Nucleus accumbens (tissue), 56 donors: Measurements from ENCODE around the gene MX1.

ENCODE experiments used
- DNase-seq, 56 donors: peaks; one replicate each; lab custom pipeline; 2025; lab: John Stamatoyannopoulos, UW

Gene MX1

GRCh38 chr21:41483415-41483814, 57.4 kb downstream of the MX1 start:
- no peak for DNase-seq

GRCh38 chr21:41483973-41484372, 57.9 kb downstream of the MX1 start:
- no peak for DNase-seq

GRCh38 chr21:41487082-41487481, 61.0 kb downstream of the MX1 start:
- no peak for DNase-seq

- no peak for DNase-seq
Observed at GRCh38 chr21:41488080-41488479, 62.0 kb downstream of the MX1 start.

- DNase-seq, result no peak
Observed at GRCh38 chr21:41489329-41489728, 63.3 kb downstream of the MX1 start.

- DNase-seq, result no peak
Observed at GRCh38 chr21:41490330-41490729, 64.3 kb downstream of the MX1 start.

- no peak for DNase-seq
Observed at GRCh38 chr21:41491412-41491811, 65.4 kb downstream of the MX1 start.

GRCh38 chr21:41494242-41494641, 68.2 kb downstream of the MX1 start:
- no peak for DNase-seq

- DNase-seq, result no peak
Observed at GRCh38 chr21:41497008-41497407, 71.0 kb downstream of the MX1 start.

- no peak for DNase-seq
Observed at GRCh38 chr21:41497788-41498187, 71.7 kb downstream of the MX1 start.

- DNase-seq, result no peak
Observed at GRCh38 chr21:41499920-41500319, 73.9 kb downstream of the MX1 start.

GRCh38 chr21:41500363-41500762, 74.3 kb downstream of the MX1 start:
- DNase-seq, result no peak

- no peak for DNase-seq
Observed at GRCh38 chr21:41500931-41501381, 74.9 kb downstream of the MX1 start.

GRCh38 chr21:41501919-41502318, 75.9 kb downstream of the MX1 start:
- no peak for DNase-seq

- DNase-seq, result no peak
Observed at GRCh38 chr21:41503331-41503730, 77.3 kb downstream of the MX1 start.

- DNase-seq, result no peak
Observed at GRCh38 chr21:41504030-41504429, 78.0 kb downstream of the MX1 start.

- DNase-seq, result no peak
Observed at GRCh38 chr21:41506005-41506594, 80.1 kb downstream of the MX1 start.

GRCh38 chr21:41506611-41507520, 80.8 kb downstream of the MX1 start:
- DNase-seq, result no peak

GRCh38 chr21:41507521-41508414, 81.7 kb downstream of the MX1 start, which contains the start of gene TMPRSS2:
TSS of gene TMPRSS2 (minus strand) at chr21:41508158. CDS start at chr21:41498133, 10,025 bp downstream.
- peak in 1 of 56 donors; percentile 27 for DNase-seq

GRCh38 chr21:41508415-41509144, 82.5 kb downstream of the MX1 start:
- no peak for DNase-seq
